GM23338 (cell line): ENCODE data around the gene MAP1S. TPM values are rescaled to one million over a fixed set of nuclear protein-coding genes. Genes with fewer than 3 reads are reported as not detected.

Experiments used
- ATAC-seq: fragments of 200-7000 bp; cut with Tn5 transposase; 3 replicates; pipeline ENCODE4 v1.9.1; 2020
- DNase-seq: peaks from one replicate; pipeline ENCODE4 v3.0.0-alpha.2; 2015; ENCODE audit warnings: low spot score
- H2AFZ ChIP-seq: fragments of 200-600 bp; sonication (generic); 2 replicates; pipeline ENCODE4 v1.8.0; 2016; ENCODE audit warnings: antibody characterized with exemption, mild to moderate bottlenecking, moderate library complexity
- H3F3A ChIP-seq: fragments of 200-600 bp; sonication (generic); replicated peaks from 2 replicates; pipeline ENCODE4 v1.8.0; 2017; ENCODE audit warnings: antibody characterized with exemption, mixed run types, low read depth
- H3K27ac ChIP-seq: fragments of 200-600 bp; sonication (generic); 2 replicates; pipeline ENCODE4 v1.6.1; 2016; ENCODE audit warnings: low read depth
- H3K27me3 ChIP-seq: fragments of 200-600 bp; sonication (generic); 2 replicates; pipeline ENCODE4 v1.8.0; 2016; ENCODE audit warnings: mild to moderate bottlenecking, mixed run types, moderate library complexity; ENCODE audit not compliant: insufficient read depth
- H3K36me3 ChIP-seq: fragments of 200-600 bp; sonication (generic); 2 replicates; pipeline ENCODE4 v1.8.0; 2016; ENCODE audit warnings: mild to moderate bottlenecking; ENCODE audit not compliant: insufficient read depth
- H3K4me1 ChIP-seq: fragments of 200-600 bp; sonication (generic); 2 replicates; pipeline ENCODE4 v1.8.0; 2016; ENCODE audit warnings: mild to moderate bottlenecking, moderate library complexity; ENCODE audit not compliant: insufficient read depth
- H3K4me2 ChIP-seq: fragments of 200-600 bp; sonication (generic); 2 replicates; pipeline ENCODE4 v1.7.1; 2017; ENCODE audit warnings: mixed run types
- H3K4me3 ChIP-seq: fragments of 200-600 bp; sonication (generic); 2 replicates; pipeline ENCODE4 v1.6.1; 2016; ENCODE audit warnings: mixed run types
- H3K79me2 ChIP-seq: fragments of 200-600 bp; sonication (generic); replicated peaks from 2 replicates; pipeline ENCODE4 v1.8.0; 2017; ENCODE audit warnings: mild to moderate bottlenecking; ENCODE audit not compliant: insufficient read depth
- H3K9me2 ChIP-seq: fragments of 200-600 bp; sonication (generic); 2 replicates; pipeline ENCODE4 v1.8.0; 2017; ENCODE audit not compliant: insufficient read depth
- H4K20me1 ChIP-seq: fragments of 200-600 bp; sonication (generic); replicated peaks from 2 replicates; pipeline ENCODE4 v1.8.0; 2017; ENCODE audit warnings: mild to moderate bottlenecking; ENCODE audit not compliant: insufficient read depth
- H3K27ac Mint-ChIP-seq: 2 replicates; pipeline ENCODE4 v1.8.0; 2020; ENCODE audit warnings: inconsistent platforms, mild to moderate bottlenecking, moderate library complexity, mixed read lengths
- H3K27me3 Mint-ChIP-seq: 3 replicates; pipeline ENCODE4 v1.8.0; 2022; ENCODE audit warnings: low read depth, mild to moderate bottlenecking, moderate library complexity, mixed read lengths, inconsistent platforms; ENCODE audit not compliant: insufficient read depth, poor library complexity
- H3K36me3 Mint-ChIP-seq: 3 replicates; pipeline ENCODE4 v1.8.0; 2021; ENCODE audit warnings: low read depth, mild to moderate bottlenecking, inconsistent platforms, moderate library complexity, mixed read lengths
- H3K4me1 Mint-ChIP-seq: 3 replicates; pipeline ENCODE4 v1.8.0; 2020; ENCODE audit warnings: mild to moderate bottlenecking, inconsistent platforms, mixed read lengths
- H3K4me3 Mint-ChIP-seq: 3 replicates; pipeline ENCODE4 v1.8.0; 2021; ENCODE audit warnings: moderate library complexity, mild to moderate bottlenecking, inconsistent platforms, mixed read lengths
- H3K9me3 Mint-ChIP-seq: 3 replicates; pipeline ENCODE4 v1.8.0; 2020; ENCODE audit warnings: moderate library complexity, mild to moderate bottlenecking, inconsistent platforms, mixed read lengths
- CREB1 ChIP-seq: fragments of 250-450 bp; sonication (Bioruptor Pico); IDR thresholded peaks from 2 replicates; pipeline ENCODE4 v1.5.0; 2020; ENCODE audit warnings: low read depth, mild to moderate bottlenecking, moderate library complexity
- EZH2phosphoT487 ChIP-seq: fragments of 200-600 bp; sonication (generic); IDR thresholded peaks from one replicate; pipeline ENCODE4 v1.8.1; 2018; ENCODE audit warnings: antibody characterized with exemption; ENCODE audit not compliant: unreplicated experiment
- POLR2AphosphoS5 ChIP-seq: IDR thresholded peaks from 2 replicates; pipeline ENCODE4 v1.6.1; 2016; ENCODE audit warnings: antibody characterized with exemption, low read depth
- STAT1 ChIP-seq: IDR thresholded peaks from one replicate; pipeline ENCODE4 v1.6.1; 2016; ENCODE audit warnings: antibody characterized with exemption; ENCODE audit not compliant: unreplicated experiment
- ZNF331 ChIP-seq: fragments of 250-450 bp; sonication (Bioruptor Pico); IDR thresholded peaks from 2 replicates; pipeline ENCODE4 v1.5.0; 2020; ENCODE audit warnings: low read depth, mild to moderate bottlenecking, moderate library complexity
- polyA plus RNA-seq: library from polyadenylated mRNA; unstranded; fragments of >200 nt; fragmentation: Nextera tagmentation; extraction: Ambion mirVana; gene quantifications from 2 replicates; pipeline ENCODE4 v1.2.1, GENCODE V29; 2016
- total RNA-seq: library from RNA; depleted of rRNA; stranded (reverse); fragments of >200 nt; shearing (Covaris generic); gene quantifications from 2 replicates; pipeline ENCODE4 v1.2.3, GENCODE V29; 2014
- TF ChIP-seq, protein P1 (sequence below), 2 experiments: fragments of 200-600 bp in 1 of 2; sonication (generic) in 1 of 2; conservative IDR thresholded peaks; 2 replicates each; pipeline versions ENCODE4 v1.5.1 to v1.6.1; 2016 to 2017; ENCODE audit warnings: antibody characterized with exemption in 2 of 2, low read depth in 2 of 2, mild to moderate bottlenecking in 2 of 2, moderate library complexity in 1 of 2
- TF ChIP-seq, protein P2 (sequence below): IDR thresholded peaks from 2 replicates; pipeline ENCODE4 v1.6.1; 2016; ENCODE audit warnings: antibody characterized with exemption
- TF ChIP-seq, protein P3 (sequence below): IDR thresholded peaks from one replicate; pipeline ENCODE4 v1.6.1; 2018; ENCODE audit warnings: antibody characterized with exemption; ENCODE audit not compliant: unreplicated experiment
- TF ChIP-seq, protein P4 (sequence below): fragments of 250-450 bp; sonication (Bioruptor Pico); IDR thresholded peaks from 2 replicates; pipeline ENCODE4 v1.5.0; 2020; ENCODE audit warnings: mild to moderate bottlenecking, moderate library complexity

Gene MAP1S
- total and polyA plus RNA-seq, 2 experiments from 2014 or later = 102 to 104 TPM

DNA sequence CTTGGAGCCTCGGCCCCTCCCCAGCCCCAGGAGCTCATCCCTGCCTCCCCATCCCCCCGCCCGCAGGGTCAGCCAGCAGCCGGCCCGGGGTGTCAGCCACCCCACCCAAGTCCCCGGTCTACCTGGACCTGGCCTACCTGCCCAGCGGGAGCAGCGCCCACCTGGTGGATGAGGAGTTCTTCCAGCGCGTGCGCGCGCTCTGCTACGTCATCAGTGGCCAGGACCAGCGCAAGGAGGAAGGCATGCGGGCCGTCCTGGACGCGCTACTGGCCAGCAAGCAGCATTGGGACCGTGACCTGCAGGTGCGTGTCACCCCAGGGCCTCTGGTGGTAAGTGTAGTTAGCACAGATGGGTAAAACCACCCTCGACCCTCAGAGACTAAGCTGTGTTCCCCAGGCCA is 13.8 kb downstream of the MAP1S start:
- Histone ChIP-seq H3K79me2 (peaks cover 48% of the 10 kb centered on the region), H3K4me1 (no peaks in the 10 kb centered on the region), H2AFZ (no peak overlapping the region), H3K27me3 (no peaks in the 10 kb centered on the region), H3K9me2 (no peaks in the 10 kb centered on the region), H3K36me3 (peaks cover 29% of the 10 kb centered on the region), H4K20me1 (peaks cover 52% of the 10 kb centered on the region), H3F3A (0 out of 2 replicates have a peak, but pooled peaks cover 3% of the 10 kb centered on the region), H3K4me2 (no peak overlapping the region), H3K4me3 (no peak overlapping the region), H3K27ac (no peak overlapping the region)
- H3K4me3 Mint-ChIP-seq = no peak overlapping the region
- H3K27me3 Mint-ChIP-seq = peaks cover 7% of the 10 kb centered on the region
- DNase-seq = no peak
- no peaks in the 10 kb centered on the region for H3K4me1 Mint-ChIP-seq
- no peak for TF ChIP-seq POLR2AphosphoS5
- no peaks in the 10 kb centered on the region; the same call in 2 of the 3 replicates for H3K9me3 Mint-ChIP-seq
- H3K36me3 Mint-ChIP-seq = peaks cover 77% of the 10 kb centered on the region
- no peak overlapping the region for H3K27ac Mint-ChIP-seq
- ATAC-seq = no peak

- H3K4me3 Mint-ChIP-seq = no peak overlapping the region
- Histone ChIP-seq H3K36me3 (peaks cover 20% of the 10 kb centered on the region), H3F3A (peaks cover 9% of the 10 kb centered on the region; the same call in 1 of the 2 replicates), H3K4me3 (no peak overlapping the region), H3K27ac (no peak overlapping the region), H3K9me2 (no peaks in the 10 kb centered on the region), H4K20me1 (peaks cover 45% of the 10 kb centered on the region), H3K4me2 (no peak overlapping the region), H3K27me3 (no peaks in the 10 kb centered on the region), H3K79me2 (peaks cover 37% of the 10 kb centered on the region), H2AFZ (no peak overlapping the region), H3K4me1 (0 out of 2 replicates have a peak, but pooled peaks cover 2% of the 10 kb centered on the region)
- peaks cover 3% of the 10 kb centered on the region; the same call in 1 of the 3 replicates for H3K4me1 Mint-ChIP-seq
- H3K27ac Mint-ChIP-seq = no peak overlapping the region
- H3K36me3 Mint-ChIP-seq = peaks cover 69% of the 10 kb centered on the region
- H3K9me3 Mint-ChIP-seq = no peaks in the 10 kb centered on the region; the same call in 2 of the 3 replicates
- peaks cover 4% of the 10 kb centered on the region for H3K27me3 Mint-ChIP-seq
- DNase-seq (no peak), ATAC-seq (no peak)
- TF ChIP-seq, protein P1, sequence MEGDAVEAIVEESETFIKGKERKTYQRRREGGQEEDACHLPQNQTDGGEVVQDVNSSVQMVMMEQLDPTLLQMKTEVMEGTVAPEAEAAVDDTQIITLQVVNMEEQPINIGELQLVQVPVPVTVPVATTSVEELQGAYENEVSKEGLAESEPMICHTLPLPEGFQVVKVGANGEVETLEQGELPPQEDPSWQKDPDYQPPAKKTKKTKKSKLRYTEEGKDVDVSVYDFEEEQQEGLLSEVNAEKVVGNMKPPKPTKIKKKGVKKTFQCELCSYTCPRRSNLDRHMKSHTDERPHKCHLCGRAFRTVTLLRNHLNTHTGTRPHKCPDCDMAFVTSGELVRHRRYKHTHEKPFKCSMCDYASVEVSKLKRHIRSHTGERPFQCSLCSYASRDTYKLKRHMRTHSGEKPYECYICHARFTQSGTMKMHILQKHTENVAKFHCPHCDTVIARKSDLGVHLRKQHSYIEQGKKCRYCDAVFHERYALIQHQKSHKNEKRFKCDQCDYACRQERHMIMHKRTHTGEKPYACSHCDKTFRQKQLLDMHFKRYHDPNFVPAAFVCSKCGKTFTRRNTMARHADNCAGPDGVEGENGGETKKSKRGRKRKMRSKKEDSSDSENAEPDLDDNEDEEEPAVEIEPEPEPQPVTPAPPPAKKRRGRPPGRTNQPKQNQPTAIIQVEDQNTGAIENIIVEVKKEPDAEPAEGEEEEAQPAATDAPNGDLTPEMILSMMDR (conservative IDR thresholded peaks at IDR 0.05; ENCODE audit: low read depth in 2 of 2) = no peak
- TF ChIP-seq, protein P2, sequence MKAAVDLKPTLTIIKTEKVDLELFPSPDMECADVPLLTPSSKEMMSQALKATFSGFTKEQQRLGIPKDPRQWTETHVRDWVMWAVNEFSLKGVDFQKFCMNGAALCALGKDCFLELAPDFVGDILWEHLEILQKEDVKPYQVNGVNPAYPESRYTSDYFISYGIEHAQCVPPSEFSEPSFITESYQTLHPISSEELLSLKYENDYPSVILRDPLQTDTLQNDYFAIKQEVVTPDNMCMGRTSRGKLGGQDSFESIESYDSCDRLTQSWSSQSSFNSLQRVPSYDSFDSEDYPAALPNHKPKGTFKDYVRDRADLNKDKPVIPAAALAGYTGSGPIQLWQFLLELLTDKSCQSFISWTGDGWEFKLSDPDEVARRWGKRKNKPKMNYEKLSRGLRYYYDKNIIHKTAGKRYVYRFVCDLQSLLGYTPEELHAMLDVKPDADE = no peak
- TF ChIP-seq, protein P3, sequence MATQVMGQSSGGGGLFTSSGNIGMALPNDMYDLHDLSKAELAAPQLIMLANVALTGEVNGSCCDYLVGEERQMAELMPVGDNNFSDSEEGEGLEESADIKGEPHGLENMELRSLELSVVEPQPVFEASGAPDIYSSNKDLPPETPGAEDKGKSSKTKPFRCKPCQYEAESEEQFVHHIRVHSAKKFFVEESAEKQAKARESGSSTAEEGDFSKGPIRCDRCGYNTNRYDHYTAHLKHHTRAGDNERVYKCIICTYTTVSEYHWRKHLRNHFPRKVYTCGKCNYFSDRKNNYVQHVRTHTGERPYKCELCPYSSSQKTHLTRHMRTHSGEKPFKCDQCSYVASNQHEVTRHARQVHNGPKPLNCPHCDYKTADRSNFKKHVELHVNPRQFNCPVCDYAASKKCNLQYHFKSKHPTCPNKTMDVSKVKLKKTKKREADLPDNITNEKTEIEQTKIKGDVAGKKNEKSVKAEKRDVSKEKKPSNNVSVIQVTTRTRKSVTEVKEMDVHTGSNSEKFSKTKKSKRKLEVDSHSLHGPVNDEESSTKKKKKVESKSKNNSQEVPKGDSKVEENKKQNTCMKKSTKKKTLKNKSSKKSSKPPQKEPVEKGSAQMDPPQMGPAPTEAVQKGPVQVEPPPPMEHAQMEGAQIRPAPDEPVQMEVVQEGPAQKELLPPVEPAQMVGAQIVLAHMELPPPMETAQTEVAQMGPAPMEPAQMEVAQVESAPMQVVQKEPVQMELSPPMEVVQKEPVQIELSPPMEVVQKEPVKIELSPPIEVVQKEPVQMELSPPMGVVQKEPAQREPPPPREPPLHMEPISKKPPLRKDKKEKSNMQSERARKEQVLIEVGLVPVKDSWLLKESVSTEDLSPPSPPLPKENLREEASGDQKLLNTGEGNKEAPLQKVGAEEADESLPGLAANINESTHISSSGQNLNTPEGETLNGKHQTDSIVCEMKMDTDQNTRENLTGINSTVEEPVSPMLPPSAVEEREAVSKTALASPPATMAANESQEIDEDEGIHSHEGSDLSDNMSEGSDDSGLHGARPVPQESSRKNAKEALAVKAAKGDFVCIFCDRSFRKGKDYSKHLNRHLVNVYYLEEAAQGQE = no peak
- no peak for TF ChIP-seq STAT1
- TF ChIP-seq, protein P4, sequence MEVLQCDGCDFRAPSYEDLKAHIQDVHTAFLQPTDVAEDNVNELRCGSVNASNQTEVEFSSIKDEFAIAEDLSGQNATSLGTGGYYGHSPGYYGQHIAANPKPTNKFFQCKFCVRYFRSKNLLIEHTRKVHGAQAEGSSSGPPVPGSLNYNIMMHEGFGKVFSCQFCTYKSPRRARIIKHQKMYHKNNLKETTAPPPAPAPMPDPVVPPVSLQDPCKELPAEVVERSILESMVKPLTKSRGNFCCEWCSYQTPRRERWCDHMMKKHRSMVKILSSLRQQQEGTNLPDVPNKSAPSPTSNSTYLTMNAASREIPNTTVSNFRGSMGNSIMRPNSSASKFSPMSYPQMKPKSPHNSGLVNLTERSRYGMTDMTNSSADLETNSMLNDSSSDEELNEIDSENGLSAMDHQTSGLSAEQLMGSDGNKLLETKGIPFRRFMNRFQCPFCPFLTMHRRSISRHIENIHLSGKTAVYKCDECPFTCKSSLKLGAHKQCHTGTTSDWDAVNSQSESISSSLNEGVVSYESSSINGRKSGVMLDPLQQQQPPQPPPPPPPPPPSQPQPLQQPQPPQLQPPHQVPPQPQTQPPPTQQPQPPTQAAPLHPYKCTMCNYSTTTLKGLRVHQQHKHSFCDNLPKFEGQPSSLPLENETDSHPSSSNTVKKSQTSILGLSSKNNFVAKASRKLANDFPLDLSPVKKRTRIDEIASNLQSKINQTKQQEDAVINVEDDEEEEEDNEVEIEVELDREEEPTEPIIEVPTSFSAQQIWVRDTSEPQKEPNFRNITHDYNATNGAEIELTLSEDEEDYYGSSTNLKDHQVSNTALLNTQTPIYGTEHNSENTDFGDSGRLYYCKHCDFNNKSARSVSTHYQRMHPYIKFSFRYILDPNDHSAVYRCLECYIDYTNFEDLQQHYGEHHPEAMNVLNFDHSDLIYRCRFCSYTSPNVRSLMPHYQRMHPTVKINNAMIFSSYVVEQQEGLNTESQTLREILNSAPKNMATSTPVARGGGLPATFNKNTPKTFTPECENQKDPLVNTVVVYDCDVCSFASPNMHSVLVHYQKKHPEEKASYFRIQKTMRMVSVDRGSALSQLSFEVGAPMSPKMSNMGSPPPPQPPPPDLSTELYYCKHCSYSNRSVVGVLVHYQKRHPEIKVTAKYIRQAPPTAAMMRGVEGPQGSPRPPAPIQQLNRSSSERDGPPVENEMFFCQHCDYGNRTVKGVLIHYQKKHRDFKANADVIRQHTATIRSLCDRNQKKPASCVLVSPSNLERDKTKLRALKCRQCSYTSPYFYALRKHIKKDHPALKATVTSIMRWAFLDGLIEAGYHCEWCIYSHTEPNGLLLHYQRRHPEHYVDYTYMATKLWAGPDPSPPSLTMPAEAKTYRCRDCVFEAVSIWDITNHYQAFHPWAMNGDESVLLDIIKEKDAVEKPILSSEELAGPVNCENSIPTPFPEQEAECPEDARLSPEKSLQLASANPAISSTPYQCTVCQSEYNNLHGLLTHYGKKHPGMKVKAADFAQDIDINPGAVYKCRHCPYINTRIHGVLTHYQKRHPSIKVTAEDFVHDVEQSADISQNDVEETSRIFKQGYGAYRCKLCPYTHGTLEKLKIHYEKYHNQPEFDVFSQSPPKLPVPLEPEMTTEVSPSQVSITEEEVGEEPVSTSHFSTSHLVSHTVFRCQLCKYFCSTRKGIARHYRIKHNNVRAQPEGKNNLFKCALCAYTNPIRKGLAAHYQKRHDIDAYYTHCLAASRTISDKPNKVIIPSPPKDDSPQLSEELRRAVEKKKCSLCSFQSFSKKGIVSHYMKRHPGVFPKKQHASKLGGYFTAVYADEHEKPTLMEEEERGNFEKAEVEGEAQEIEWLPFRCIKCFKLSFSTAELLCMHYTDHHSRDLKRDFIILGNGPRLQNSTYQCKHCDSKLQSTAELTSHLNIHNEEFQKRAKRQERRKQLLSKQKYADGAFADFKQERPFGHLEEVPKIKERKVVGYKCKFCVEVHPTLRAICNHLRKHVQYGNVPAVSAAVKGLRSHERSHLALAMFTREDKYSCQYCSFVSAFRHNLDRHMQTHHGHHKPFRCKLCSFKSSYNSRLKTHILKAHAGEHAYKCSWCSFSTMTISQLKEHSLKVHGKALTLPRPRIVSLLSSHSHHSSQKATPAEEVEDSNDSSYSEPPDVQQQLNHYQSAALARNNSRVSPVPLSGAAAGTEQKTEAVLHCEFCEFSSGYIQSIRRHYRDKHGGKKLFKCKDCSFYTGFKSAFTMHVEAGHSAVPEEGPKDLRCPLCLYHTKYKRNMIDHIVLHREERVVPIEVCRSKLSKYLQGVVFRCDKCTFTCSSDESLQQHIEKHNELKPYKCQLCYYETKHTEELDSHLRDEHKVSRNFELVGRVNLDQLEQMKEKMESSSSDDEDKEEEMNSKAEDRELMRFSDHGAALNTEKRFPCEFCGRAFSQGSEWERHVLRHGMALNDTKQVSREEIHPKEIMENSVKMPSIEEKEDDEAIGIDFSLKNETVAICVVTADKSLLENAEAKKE = no peak
- TF ChIP-seq EZH2phosphoT487 = no peak
- no peak for TF ChIP-seq POLR2AphosphoS5
- no peak for TF ChIP-seq ZNF331 (CRISPR knock-in tag)
- TF ChIP-seq CREB1 = no peak
These were observed 14.9 kb downstream of the MAP1S start for GRCh38 chr19:17734146-17734545.
